HG03342 (cell line): ENCODE results near the gene RBM48.
"Not testable (repeated sequence)": the region's sequence is repeated elsewhere in the genome, so short reads cannot be mapped to it uniquely, and the experiment has no call there.

Experiments
- ATAC-seq: cut with Tn5 transposase; IDR thresholded peaks from one replicate; pipeline ENCODE4 v1.9.1; 2021; ENCODE audit warnings: mild to moderate bottlenecking, moderate library complexity; ENCODE audit not compliant: unreplicated experiment

The RBM48 gene

GRCh38 chr7:92543542-92543941, 14.9 kb downstream of the RBM48 start:
- not testable (repeated sequence) for ATAC-seq

- ATAC-seq: not testable (repeated sequence)
These were observed 16.5 kb downstream of the RBM48 start for GRCh38 chr7:92545116-92545515.

GRCh38 chr7:92546856-92547497, 18.4 kb downstream of the RBM48 start:
- no peak for ATAC-seq

GRCh38 chr7:92547579-92547978, 19.0 kb downstream of the RBM48 start:
- ATAC-seq: no peak

GRCh38 chr7:92550194-92550593, 21.6 kb downstream of the RBM48 start:
- no peak for ATAC-seq

- no peak for ATAC-seq
These were observed 28.7 kb downstream of the RBM48 start for GRCh38 chr7:92557249-92557648.

- ATAC-seq: no peak
These were observed 29.3 kb downstream of the RBM48 start for GRCh38 chr7:92557808-92558362.

GRCh38 chr7:92560602-92561001, 32.0 kb downstream of the RBM48 start:
- no peak for ATAC-seq

- ATAC-seq: no peak
These were observed 34.8 kb downstream of the RBM48 start for GRCh38 chr7:92563345-92563744.

- no peak for ATAC-seq
These were observed 38.9 kb downstream of the RBM48 start for GRCh38 chr7:92567460-92567859.

GRCh38 chr7:92569137-92569536, 40.5 kb downstream of the RBM48 start:
- no peak for ATAC-seq

- no peak for ATAC-seq
These were observed 47.7 kb downstream of the RBM48 start for GRCh38 chr7:92576296-92576695.

- ATAC-seq: no peak
These were observed 54.4 kb downstream of the RBM48 start for GRCh38 chr7:92582948-92583347.

GRCh38 chr7:92584953-92585352, 56.4 kb downstream of the RBM48 start:
- no peak for ATAC-seq

GRCh38 chr7:92586403-92586802, 57.8 kb downstream of the RBM48 start:
- ATAC-seq: no peak

- ATAC-seq: no peak
These were observed 58.2 kb downstream of the RBM48 start for GRCh38 chr7:92586841-92587240.
